Heart left ventricle (tissue), 16 donors: ENCODE data around the gene RHCG. TPM values are rescaled to one million over a fixed set of nuclear protein-coding genes. Genes with fewer than 3 reads are reported as not detected.
A peak's percentile ranks its signal among the peaks of the same experiment; 100 is the strongest.

Source experiments
- ATAC-seq, 4 donors: fragments of 200-7000 bp; cut with Tn5 transposase; one replicate each; pipeline ENCODE4 v1.9.1; 2020 to 2022; ENCODE audit warnings: moderate library complexity in 4 of 4, mild to moderate bottlenecking in 3 of 4, moderate number of reproducible peaks in 1 of 4
- DNase-seq, 5 donors: peaks; one replicate each; pipeline ENCODE4 v3.0.0-alpha.2; 2020
- H3K27ac ChIP-seq, 12 donors: fragments of 200-600 bp; sonication (generic) in 4 of 12; one replicate each; pipeline versions ENCODE4 v1.5.0 to v1.8.0; 2016 to 2022; ENCODE audit warnings: mild to moderate bottlenecking in 2 of 12
- H3K27me3 ChIP-seq, 9 donors: fragments of 200-600 bp; sonication (generic) in 2 of 9; one replicate each; pipeline versions ENCODE4 v1.5.1 to v1.8.0; 2016 to 2022; ENCODE audit warnings: mild to moderate bottlenecking in 3 of 9
- H3K36me3 ChIP-seq, 9 donors: fragments of 200-600 bp; sonication (generic) in 2 of 9; one replicate each; pipeline versions ENCODE4 v1.5.0 to v1.8.0; 2018 to 2022; ENCODE audit warnings: mild to moderate bottlenecking in 2 of 9
- H3K4me1 ChIP-seq, 12 donors: fragments of 200-600 bp; sonication (generic) in 4 of 12; one replicate each; pipeline versions ENCODE4 v1.5.0 to v1.8.0; 2016 to 2022; ENCODE audit warnings: mild to moderate bottlenecking in 3 of 12
- H3K4me3 ChIP-seq, 12 donors: fragments of 200-600 bp; sonication (generic) in 4 of 12; one replicate each; pipeline versions ENCODE4 v1.5.0 to v1.8.0; 2017 to 2022; ENCODE audit warnings: mild to moderate bottlenecking in 9 of 12, moderate library complexity in 4 of 12
- H3K9me3 ChIP-seq, 12 donors: fragments of 200-600 bp; sonication (generic) in 4 of 12; one replicate each; pipeline versions ENCODE4 v1.5.0 to v1.8.0; 2016 to 2022; ENCODE audit warnings: mild to moderate bottlenecking in 1 of 12
- CTCF ChIP-seq, 12 donors: fragments of 200-600 bp; sonication (generic) in 4 of 12; IDR thresholded peaks; one replicate each; pipeline versions ENCODE4 v1.5.0 to v1.8.0; 2018 to 2022; ENCODE audit warnings: antibody characterized with exemption in 12 of 12, mild to moderate bottlenecking in 5 of 12
- POLR2A ChIP-seq, 2 donors: fragments of 450-650 bp; IDR thresholded peaks; one replicate each; pipeline ENCODE4 v1.6.1; 2017; ENCODE audit warnings: antibody characterized with exemption in 2 of 2, mild to moderate bottlenecking in 2 of 2, moderate library complexity in 2 of 2
- WGBS, 4 donors: extraction: QIAGEN DNeasy Blood & Tissue Kit in 2 of 4; methylation state at CpG; one replicate each; pipeline versions ENCODE4 v1.1.5 to v1.1.7; 2013 to 2018; 5-methylcytosine and 5-hydroxymethylcytosine counted together
- intact Hi-C, 10 donors: fragments of 100-400 bp; cut with DNase I; formaldehyde crosslinking; loops; one replicate each; pipeline versions ENCODE4 v1.11.1 to v1.14.2; 2022
- long read RNA-seq, 3 donors: library from polyadenylated mRNA; unstranded; transcript quantifications; one replicate each; pipeline ENCODE4 v2.0.0, GENCODE V29; 2020 to 2021
- polyA plus RNA-seq, 2 donors: library from polyadenylated mRNA; stranded (reverse); fragments of 200-250 nt; gene quantifications; one replicate each; pipeline ENCODE4 v1.2.3, GENCODE V29; 2013
- total RNA-seq, 9 donors: library from RNA; depleted of rRNA in 2 of 9; stranded (reverse); fragments of >200 nt in 2 of 9; fragmentation: NEBNext Ultra II Directional in 3 of 9; extraction: Animal tissue kit (Norgen Biotek cat#: 25700) in 3 of 9; gene quantifications; one replicate each; pipeline versions ENCODE4 v1.1.0 to v1.2.4, GENCODE V29; 2016 to 2023
- donor health status: ischemic (EF 13 %, LVEDD 7.1; RV severe dilation, severe dysfunction).
- donor health status: healthy with polysubstance abuse.
- donor health status: DM: no; HTN: yes; CAD: no.
- donor health status: DM: no; HTN: no; CAD: no.
- donor health status: ischemic (EF 25% LVEDD 6.9; RV normal size, moderate dysfunction).
- donor health status: ischemic (EF 25% LVEDD 5.7; RV mildly dilated, moderate dysfunction).
- donor health status: healthy.
- donor health status: DM: yes; HTN: yes; CAD: no.
- donor health status: ischemic (EF 35%, LVEDD 5.7; RV mildly dilated, moderate dysfunction).
- donor health status: nonischemic (EF 11% LVEDD 7.7; RV severe dilation, severe dysfunction).
- donor health status: DM: yes; HTN: yes; CAD: no.
- donor health status: PGD.
- donor health status: ischemic (EF 29% LVEDD 5.4; RV normal size, mild dysfunction).
- donor health status: nonischemic (EF 23%, LVEDD 6.1; RV moderate dilation, normal function).

The RHCG gene
- 1 to 10 TPM in 1 of 9 donors, under 1 TPM in 4, not detected in 4; 0.20 to 2.9 (median 0.76) TPM for total RNA-seq
- 1 to 10 TPM in 1 of 2 donors, under 1 TPM in 1; 0.23 to 2.6 TPM for polyA plus RNA-seq
- long read RNA-seq, donor 1, result 0 reads
- long read RNA-seq, donor 2, transcript RHCG-201 (11 exons, 1,982 nt), result major isoform, 7 of 12 reads
- long read RNA-seq, donor 2, partial matches to known transcripts, result 1 of 12 reads
- long read RNA-seq, donor 2, other reads (novel, unspliced or antisense), result 4 of 12 reads
- long read RNA-seq, donor 3, result 0 reads

DNA sequence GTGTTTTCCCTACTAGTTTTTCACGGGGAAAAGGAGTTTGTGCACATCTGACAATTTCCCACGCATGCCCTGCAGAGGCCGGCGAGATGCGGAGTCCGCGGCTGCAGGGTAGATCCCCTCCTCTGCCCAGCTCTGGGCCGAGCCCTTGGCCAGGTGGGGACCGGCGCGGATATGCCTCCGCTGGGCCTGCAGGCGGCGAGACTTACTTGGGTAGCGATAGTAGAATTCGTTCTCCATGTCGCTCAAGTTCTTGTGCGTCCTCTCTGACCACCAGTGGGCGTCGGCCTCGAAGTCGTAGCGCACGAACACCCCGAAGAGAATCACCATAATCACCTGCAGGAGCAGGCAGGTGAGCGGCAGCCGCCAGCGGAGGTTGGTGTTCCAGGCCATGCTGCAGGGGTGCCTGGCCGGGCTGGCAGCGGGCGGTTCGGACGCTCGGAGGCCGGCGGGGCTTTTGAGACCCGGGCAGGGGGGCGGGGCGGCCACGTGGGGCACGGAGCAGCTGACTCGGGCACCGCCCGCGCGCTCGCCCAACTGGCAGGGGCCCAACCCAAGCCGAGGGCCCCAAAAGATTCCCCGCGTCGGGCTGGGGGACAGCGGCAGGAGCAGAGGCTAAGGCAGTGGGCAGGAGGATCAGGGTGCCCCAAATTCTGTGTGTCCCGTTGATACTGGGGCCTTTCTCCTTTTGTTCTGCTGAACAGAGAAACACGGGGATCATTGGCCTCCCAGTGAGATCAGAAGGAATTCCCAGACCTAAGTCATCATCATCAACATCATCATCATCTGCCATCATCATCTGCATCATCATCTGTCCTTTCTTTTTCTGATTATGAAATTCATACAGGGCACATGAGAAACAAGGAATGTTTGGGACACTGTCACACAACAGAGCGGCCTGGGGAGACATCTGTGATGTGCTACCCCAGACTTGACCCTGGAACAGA is at the start of gene RHCG:
RHCG (minus strand) TSS at position 429 of the 944 bp plus-strand sequence; CDS start at position 390, 39 bp downstream.
- WGBS, 4 donors, result 3 to 21% (median 5%) methylated on average over 7 to 55 of the region's 55 CpGs
- Histone ChIP-seq H3K27me3 (peaks cover 15 to 71% (median 20%) of the 10 kb centered on the region in 9 donors), H3K36me3 (no peaks in the 10 kb centered on the region), H3K9me3 (no peaks in the 10 kb centered on the region), H3K27ac (no peak within 1 kb of the TSS), H3K4me1 (peaks cover 0 to 7% (median 2%) of the 10 kb centered on the region in 12 donors), H3K4me3 (peak within 1 kb of the TSS in 11 of 12 donors; percentile 7 to 46 (median 34))
- intact Hi-C loops, result no loop called here
- DNase-seq, result no peak
- TF ChIP-seq POLR2A (IDR thresholded peaks at IDR 0.05), result no peak
- TF ChIP-seq CTCF (IDR thresholded peaks at IDR 0.05), result peak in 7 of 12 donors; percentile 6 to 43 (median 26)
- ATAC-seq, result peak in 2 of 4 donors; percentile 42 to 58

- DNase-seq, result no peak
- Histone ChIP-seq H3K4me3 (no peak overlapping the region), H3K27me3 (peaks cover 0 to 8% (median 0%) of the 10 kb centered on the region in 9 donors), H3K27ac (no peak overlapping the region), H3K36me3 (no peaks in the 10 kb centered on the region), H3K4me1 (no peaks in the 10 kb centered on the region), H3K9me3 (peaks cover 0 to under 1% (median 0%) of the 10 kb centered on the region in 12 donors)
- no peak for ATAC-seq
- 80 to 82% (median 81%) methylated on average over 4 of the region's 4 CpGs for WGBS, 4 donors
- intact Hi-C loops, result no loop called here
- TF ChIP-seq POLR2A (IDR thresholded peaks at IDR 0.05) (no peak), CTCF (IDR thresholded peaks at IDR 0.05) (no peak)
Measured at GRCh38 chr15:89543389-89543788, 47.0 kb upstream of the RHCG start.

- Histone ChIP-seq H3K27ac (no peak overlapping the region), H3K4me1 (no peaks in the 10 kb centered on the region), H3K27me3 (peaks cover 0 to 8% (median 0%) of the 10 kb centered on the region in 9 donors), H3K36me3 (no peaks in the 10 kb centered on the region), H3K4me3 (no peak overlapping the region), H3K9me3 (peaks cover 0 to 10% (median 8%) of the 10 kb centered on the region in 12 donors)
- 73 to 79% (median 77%) methylated on average over 3 of the region's 3 CpGs for WGBS, 4 donors
- ATAC-seq (no peak), DNase-seq (no peak)
- intact Hi-C loops, result no loop called here
- TF ChIP-seq CTCF (IDR thresholded peaks at IDR 0.05) (no peak), POLR2A (IDR thresholded peaks at IDR 0.05) (no peak)
Measured at GRCh38 chr15:89542369-89542768, 46.0 kb upstream of the RHCG start.

DNA sequence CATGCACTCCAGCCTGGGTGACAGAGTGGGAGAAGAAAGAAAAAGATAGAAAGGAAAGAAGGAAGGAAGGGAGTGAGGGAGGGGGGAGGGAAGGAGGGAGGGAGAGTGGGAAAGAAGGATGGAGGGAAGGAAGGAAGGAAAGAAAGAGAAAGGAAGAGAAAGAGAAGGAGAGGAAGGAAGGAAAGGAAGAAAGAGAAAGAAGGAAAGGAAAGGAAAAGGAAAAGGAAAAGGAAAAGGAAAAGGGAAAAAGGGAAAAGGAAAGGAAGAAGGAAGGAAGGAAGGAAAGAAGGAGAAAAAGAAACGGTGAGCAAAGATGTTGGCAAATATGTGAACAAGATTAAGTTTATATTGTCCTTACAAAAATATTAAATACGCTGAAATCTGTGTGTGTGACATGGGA is 42.6 kb upstream of the RHCG start:
- peaks cover 0 to 8% (median 0%) of the 10 kb centered on the region in 9 donors for H3K27me3 ChIP-seq
- no peak overlapping the region for H3K4me3 ChIP-seq
- no peaks in the 10 kb centered on the region for H3K4me1 ChIP-seq
- DNase-seq (no peak), ATAC-seq (no peak)
- intact Hi-C loops, result no loop called here
- H3K36me3 ChIP-seq, result no peaks in the 10 kb centered on the region
- peaks cover 0 to 15% (median 8%) of the 10 kb centered on the region in 12 donors for H3K9me3 ChIP-seq
- WGBS, 4 donors, result 60 to 77% (median 71%) methylated on average over 2 of the region's 2 CpGs
- TF ChIP-seq CTCF (IDR thresholded peaks at IDR 0.05) (no peak), POLR2A (IDR thresholded peaks at IDR 0.05) (no peak)
- no peak overlapping the region for H3K27ac ChIP-seq
